DMS53 treated with DMSO at 0.1 percent for 48 hours (cell line): ENCODE results near the gene ZNF500.
"Not testable (repeated sequence)": the region's sequence is repeated elsewhere in the genome, so short reads cannot be mapped to it uniquely, and the experiment has no call there.

Experiments
- DNase-seq: peaks from one replicate; lab custom pipeline; 2025; ENCODE audit not compliant: unreplicated experiment; lab: John Stamatoyannopoulos, UW

Gene ZNF500

GRCh38 chr16:4796982-4797804, 30.2 kb upstream of the ZNF500 start:
- DNase-seq: no peak

- no peak for DNase-seq
Observed at GRCh38 chr16:4795828-4796572, 29.0 kb upstream of the ZNF500 start.

- peak; percentile 70 for DNase-seq
Observed at GRCh38 chr16:4795181-4795827, 28.3 kb upstream of the ZNF500 start, which contains the start of gene SMIM22. TSS of gene SMIM22 (plus strand) at chr16:4795369. CDS start at chr16:4795735, 366 bp downstream.

- no peak for DNase-seq
Observed at GRCh38 chr16:4792951-4793513, 26.1 kb upstream of the ZNF500 start.

- no peak for DNase-seq
Observed at GRCh38 chr16:4790871-4791270, 23.9 kb upstream of the ZNF500 start.

GRCh38 chr16:4790261-4790660, 23.3 kb upstream of the ZNF500 start:
- no peak for DNase-seq

GRCh38 chr16:4788910-4789309, 21.9 kb upstream of the ZNF500 start:
- DNase-seq: no peak

- peak; percentile 11 for DNase-seq
Observed at GRCh38 chr16:4788489-4788889, 21.5 kb upstream of the ZNF500 start.

- DNase-seq: peak; percentile 8
Observed at GRCh38 chr16:4787627-4788482, 20.9 kb upstream of the ZNF500 start, which contains the start of gene SEPTIN12. TSS of gene SEPTIN12 (minus strand) at chr16:4788345. CDS start at chr16:4787645, 700 bp downstream.

- no peak for DNase-seq
Observed at GRCh38 chr16:4787068-4787467, 20.1 kb upstream of the ZNF500 start.

- DNase-seq: no peak
Observed at GRCh38 chr16:4785758-4786433, 18.9 kb upstream of the ZNF500 start.

GRCh38 chr16:4784444-4784987, 17.6 kb upstream of the ZNF500 start:
- DNase-seq: not testable (repeated sequence)

GRCh38 chr16:4783951-4784336, 17.0 kb upstream of the ZNF500 start:
- DNase-seq: no peak

GRCh38 chr16:4783251-4783950, 16.4 kb upstream of the ZNF500 start:
- DNase-seq: no peak

GRCh38 chr16:4780235-4780634, 13.3 kb upstream of the ZNF500 start:
- DNase-seq: no peak

GRCh38 chr16:4778050-4778392, 11.1 kb upstream of the ZNF500 start:
- DNase-seq: no peak

GRCh38 chr16:4777339-4778049, 10.5 kb upstream of the ZNF500 start:
- no peak for DNase-seq

- DNase-seq: no peak
Observed at GRCh38 chr16:4776141-4776705, 9.3 kb upstream of the ZNF500 start.
